Cardiac muscle cell (in vitro differentiated cells and primary cell): ENCODE measurements around the gene AGTPBP1. TPM values are rescaled to one million over a fixed set of nuclear protein-coding genes. Genes with fewer than 3 reads are reported as not detected.
A peak's percentile ranks its signal among the peaks of the same experiment; 100 is the strongest.

Experiments
- DNase-seq, 2 donors: peaks; one replicate each; pipeline versions ENCODE4 v3.0.0 to v3.0.0-alpha.2; 2010 to 2017; ENCODE audit warnings: low read depth in 1 of 2, low spot score in 1 of 2
- H3K27ac ChIP-seq: fragments of 200-600 bp; sonication (generic); 2 replicates; pipeline ENCODE4 v1.5.1; 2016
- H3K27me3 ChIP-seq: fragments of 200-600 bp; sonication (generic); 2 replicates; pipeline ENCODE4 v1.6.0; 2016; ENCODE audit warnings: control low read depth
- H3K36me3 ChIP-seq: fragments of 200-600 bp; sonication (generic); 2 replicates; pipeline ENCODE4 v1.5.1; 2016; ENCODE audit warnings: control low read depth
- H3K4me1 ChIP-seq: fragments of 200-600 bp; sonication (generic); 2 replicates; pipeline ENCODE4 v1.8.1; 2017; ENCODE audit warnings: low read depth, mild to moderate bottlenecking, mixed run types
- H3K4me3 ChIP-seq: fragments of 200-600 bp; sonication (generic); 2 replicates; pipeline ENCODE4 v1.5.1; 2016; ENCODE audit warnings: mild to moderate bottlenecking
- H3K9me3 ChIP-seq: fragments of 200-600 bp; sonication (generic); 2 replicates; pipeline ENCODE4 v1.5.1; 2017; ENCODE audit warnings: low read depth, mild to moderate bottlenecking, control low read depth
- polyA plus RNA-seq: library from polyadenylated mRNA; unstranded; fragments of >200 nt; fragmentation: Nextera tagmentation; extraction: Ambion mirVana; gene quantifications from 2 replicates; pipeline ENCODE4 v1.2.1, GENCODE V29; 2016
- total RNA-seq: library from RNA; depleted of rRNA; stranded (reverse); fragments of >200 nt; gene quantifications from 2 replicates; pipeline ENCODE4 v1.2.3, GENCODE V29; 2016
- TF ChIP-seq, protein P1 (sequence below): IDR thresholded peaks from 2 replicates; pipeline ENCODE4 v1.5.1; 2012; ENCODE audit warnings: low read depth, mild to moderate bottlenecking, low read length

AGTPBP1 gene
- total and polyA plus RNA-seq, 2 experiments from 2014 or later, result 15.0 to 30.5 TPM

DNA sequence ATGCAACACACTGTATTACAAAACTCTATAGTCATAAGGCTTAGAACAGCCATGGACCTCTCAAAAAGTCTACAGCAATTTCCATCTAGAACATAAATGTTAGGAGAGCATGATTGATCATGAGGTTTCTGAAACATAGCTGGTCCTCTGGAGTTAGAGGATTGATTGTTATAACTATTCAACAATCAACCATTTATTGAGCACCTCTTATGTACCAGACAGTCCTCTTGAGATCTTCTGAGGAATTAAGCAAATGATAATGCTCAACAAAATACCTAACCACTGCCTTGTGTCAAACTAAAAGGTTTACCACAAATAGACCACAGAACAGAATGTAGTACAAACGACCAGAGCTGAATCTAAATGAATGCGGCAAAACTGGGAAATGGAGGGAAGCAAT lies 3.4 kb upstream of the AGTPBP1 start:
- Histone ChIP-seq H3K9me3 (no peaks in the 10 kb centered on the region), H3K36me3 (no peaks in the 10 kb centered on the region), H3K4me3 (no peak overlapping the region), H3K27me3 (peaks cover 4% of the 10 kb centered on the region), H3K4me1 (peaks cover 12% of the 10 kb centered on the region), H3K27ac (no peak overlapping the region)
- TF ChIP-seq, protein P1, sequence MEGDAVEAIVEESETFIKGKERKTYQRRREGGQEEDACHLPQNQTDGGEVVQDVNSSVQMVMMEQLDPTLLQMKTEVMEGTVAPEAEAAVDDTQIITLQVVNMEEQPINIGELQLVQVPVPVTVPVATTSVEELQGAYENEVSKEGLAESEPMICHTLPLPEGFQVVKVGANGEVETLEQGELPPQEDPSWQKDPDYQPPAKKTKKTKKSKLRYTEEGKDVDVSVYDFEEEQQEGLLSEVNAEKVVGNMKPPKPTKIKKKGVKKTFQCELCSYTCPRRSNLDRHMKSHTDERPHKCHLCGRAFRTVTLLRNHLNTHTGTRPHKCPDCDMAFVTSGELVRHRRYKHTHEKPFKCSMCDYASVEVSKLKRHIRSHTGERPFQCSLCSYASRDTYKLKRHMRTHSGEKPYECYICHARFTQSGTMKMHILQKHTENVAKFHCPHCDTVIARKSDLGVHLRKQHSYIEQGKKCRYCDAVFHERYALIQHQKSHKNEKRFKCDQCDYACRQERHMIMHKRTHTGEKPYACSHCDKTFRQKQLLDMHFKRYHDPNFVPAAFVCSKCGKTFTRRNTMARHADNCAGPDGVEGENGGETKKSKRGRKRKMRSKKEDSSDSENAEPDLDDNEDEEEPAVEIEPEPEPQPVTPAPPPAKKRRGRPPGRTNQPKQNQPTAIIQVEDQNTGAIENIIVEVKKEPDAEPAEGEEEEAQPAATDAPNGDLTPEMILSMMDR, result no peak
- no peak for DNase-seq

DNA sequence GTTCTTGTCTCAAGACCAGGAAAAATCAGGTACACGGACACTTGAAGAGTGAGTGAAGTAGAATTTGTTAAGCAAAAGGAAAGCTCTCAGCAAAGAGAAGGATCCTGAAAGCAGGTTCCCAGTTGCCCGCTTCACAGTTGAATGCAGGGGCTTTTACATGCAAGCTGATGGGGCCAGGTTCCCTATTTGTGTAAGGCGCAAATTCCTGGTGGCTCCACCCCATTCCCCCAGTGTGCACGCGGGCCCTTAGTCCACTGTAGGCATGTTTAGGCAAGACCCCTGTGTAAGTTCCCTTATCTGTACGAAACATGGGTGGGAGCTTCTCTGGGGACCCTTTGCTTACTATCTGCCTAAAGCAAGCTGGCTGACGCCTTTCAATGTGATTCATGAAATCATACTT lies 2.7 kb upstream of the AGTPBP1 start:
- no peak for DNase-seq
- H3K36me3 ChIP-seq, result no peaks in the 10 kb centered on the region
- H3K4me1 ChIP-seq, result peaks cover 12% of the 10 kb centered on the region
- H3K27ac ChIP-seq, result no peak overlapping the region
- H3K4me3 ChIP-seq, result no peak overlapping the region
- no peaks in the 10 kb centered on the region for H3K9me3 ChIP-seq
- TF ChIP-seq, protein P1, result no peak
- peaks cover 4% of the 10 kb centered on the region for H3K27me3 ChIP-seq

DNA sequence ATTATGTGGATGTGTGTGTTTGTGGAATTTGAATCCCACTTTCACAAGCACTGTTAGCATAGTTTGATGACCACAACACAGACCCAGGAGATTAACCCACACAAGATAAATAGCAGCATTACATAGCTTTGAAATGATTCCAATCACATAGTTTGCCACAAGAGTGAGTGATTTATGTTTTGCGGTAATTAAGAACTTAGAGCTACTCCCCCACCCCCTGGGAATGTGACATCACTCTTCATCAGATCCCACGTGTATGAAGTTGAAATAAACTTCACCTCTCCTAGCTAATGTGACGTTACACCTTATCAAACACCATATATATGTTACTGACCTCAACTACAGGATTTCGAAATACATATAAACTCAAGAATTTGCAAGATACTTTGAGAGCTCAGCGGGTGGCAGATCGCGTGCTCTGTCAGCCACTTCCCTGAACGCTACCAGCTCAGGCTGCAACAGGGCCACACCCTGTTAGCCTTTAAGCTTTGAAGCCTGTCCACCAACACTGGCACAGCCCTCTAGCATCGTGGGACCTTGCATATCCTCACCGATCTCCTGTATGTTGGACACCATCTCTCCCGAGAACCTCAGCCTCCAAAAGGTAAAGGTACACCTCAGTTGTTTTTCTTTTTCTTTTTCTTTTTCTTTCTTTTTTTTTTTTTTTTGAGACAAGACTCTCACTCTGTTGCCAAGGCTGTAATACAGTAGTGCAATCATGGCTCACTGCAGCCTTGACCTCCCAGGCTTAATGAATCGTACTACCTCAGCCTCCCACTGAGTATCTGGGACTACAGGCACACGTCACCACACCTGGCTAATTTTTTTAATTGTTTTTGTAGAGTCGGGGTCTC lies 1.7 kb upstream of the AGTPBP1 start:
- DNase-seq, result peak in 1 of 2 donors; percentile 87
- TF ChIP-seq, protein P1, result no peak
- H3K4me3 ChIP-seq, result no peak overlapping the region

DNA sequence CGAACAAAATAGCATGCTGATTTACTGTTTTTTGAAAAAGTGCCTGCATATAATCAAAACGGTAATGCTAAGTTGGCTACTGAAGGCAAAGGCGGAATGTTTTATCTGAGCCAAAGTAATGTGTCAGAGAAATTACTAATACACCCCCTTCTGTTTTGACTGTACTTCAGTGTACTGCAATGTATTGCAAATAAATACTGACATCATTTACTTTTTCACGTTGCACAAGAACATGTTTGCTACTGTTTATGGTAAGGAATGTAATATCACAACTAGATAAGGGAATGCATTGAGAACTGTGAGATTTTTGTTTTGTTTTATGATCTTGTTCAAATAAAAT lies 813 bp upstream of the AGTPBP1 start:
- H3K4me3 ChIP-seq, result peak overlapping the region; percentile 64
- H3K27me3 ChIP-seq, result no peaks in the 10 kb centered on the region
- H3K4me1 ChIP-seq, result peaks cover 18% of the 10 kb centered on the region
- H3K36me3 ChIP-seq, result no peaks in the 10 kb centered on the region
- TF ChIP-seq, protein P1, result no peak
- H3K9me3 ChIP-seq, result no peaks in the 10 kb centered on the region
- peak in 1 of 2 donors; percentile 73 for DNase-seq
- H3K27ac ChIP-seq, result peak overlapping the region; percentile 72

More for the DNA sequence above, 1.7 kb upstream of the AGTPBP1 start:
- no peaks in the 10 kb centered on the region for H3K27me3 ChIP-seq
- H3K4me1 ChIP-seq, result peaks cover 19% of the 10 kb centered on the region
- H3K9me3 ChIP-seq, result no peaks in the 10 kb centered on the region
- H3K27ac ChIP-seq, result no peak overlapping the region
- no peaks in the 10 kb centered on the region for H3K36me3 ChIP-seq

DNA sequence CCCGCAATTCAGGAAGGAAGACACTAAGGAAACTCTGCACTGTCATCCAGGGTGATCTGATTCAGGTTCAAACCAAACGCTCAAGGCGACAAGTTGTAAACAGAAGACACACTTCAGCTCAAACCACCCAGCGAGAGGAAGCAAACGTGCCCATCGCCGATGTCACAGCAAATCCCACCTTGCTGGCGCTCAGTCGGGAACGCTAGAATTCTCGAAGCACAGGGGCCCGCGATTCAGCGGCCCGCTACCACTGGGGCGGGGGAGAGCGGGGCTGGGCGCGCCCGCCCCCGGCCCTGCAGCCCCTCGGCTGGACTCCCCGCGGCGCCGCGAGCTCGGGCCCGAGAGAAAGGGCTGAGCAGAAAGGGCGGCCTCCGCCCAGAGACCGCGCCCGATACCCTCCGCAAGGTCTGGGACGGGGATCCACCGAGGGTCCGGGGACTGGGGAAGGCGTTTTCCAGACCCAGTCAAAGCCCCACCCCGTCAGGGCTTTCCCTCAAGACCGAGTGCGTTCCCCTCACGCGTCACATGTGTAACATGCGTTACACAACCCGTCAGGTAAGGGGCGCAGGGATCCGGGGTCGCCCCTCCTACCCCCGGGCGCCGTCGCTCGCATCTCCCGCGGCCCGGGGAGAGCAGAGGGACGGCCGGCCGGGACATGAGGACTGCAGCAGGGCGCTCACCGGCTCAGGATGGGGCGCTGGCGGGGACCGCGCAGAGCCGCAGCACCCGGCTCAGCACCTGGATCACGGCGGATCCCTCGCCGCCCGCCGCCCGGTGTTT lies 469 bp downstream of the AGTPBP1 start:
- peak overlapping the region; percentile 64 for H3K4me3 ChIP-seq

More for the DNA sequence above, 469 bp downstream of the AGTPBP1 start:
- no peaks in the 10 kb centered on the region for H3K9me3 ChIP-seq
- TF ChIP-seq, protein P1, result no peak
- DNase-seq, result peak in 1 of 2 donors; percentile 20
- no peaks in the 10 kb centered on the region for H3K27me3 ChIP-seq
- peak overlapping the region; percentile 81 for H3K27ac ChIP-seq
- no peaks in the 10 kb centered on the region for H3K36me3 ChIP-seq
- peaks cover 18% of the 10 kb centered on the region for H3K4me1 ChIP-seq
